ENCODE measurements around the gene CLECL1.

DNA sequence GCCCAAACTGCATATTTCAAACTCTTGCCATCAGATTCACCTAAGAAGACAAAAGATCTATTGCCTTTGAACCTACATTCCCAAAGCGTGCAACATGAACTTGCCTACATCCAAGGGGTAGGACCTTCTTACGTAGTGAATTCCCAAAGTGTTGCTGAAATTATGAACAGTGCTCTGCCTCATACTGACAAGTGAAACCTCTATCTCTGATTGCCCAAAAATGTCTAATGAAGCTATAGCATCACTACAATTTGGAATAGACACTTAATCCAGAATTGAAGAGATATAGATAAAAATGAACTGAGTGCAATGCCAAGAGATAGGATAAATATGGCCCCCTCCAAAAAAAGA, 32.3 kb downstream of the CLECL1 start:
- TF ChIP-seq EP300 (IDR thresholded peaks at IDR 0.05) (no peak), POLR2A (IDR thresholded peaks at IDR 0.05) (no peak), CTCF (IDR thresholded peaks at IDR 0.05) (no peak), POLR2AphosphoS5 (IDR thresholded peaks at IDR 0.05) (no peak)

All from upper lobe of left lung (tissue), 4 donors.